Endodermal cell (in vitro differentiated cells): ENCODE results near the gene DSE. TPM values are rescaled to one million over a fixed set of nuclear protein-coding genes. Genes with fewer than 3 reads are reported as not detected.
A peak's percentile ranks its signal among the peaks of the same experiment; 100 is the strongest.
"Not testable (repeated sequence)": the region's sequence is repeated elsewhere in the genome, so short reads cannot be mapped to it uniquely, and the experiment has no call there.

Experiments
- DNase-seq: peaks from one replicate; pipeline ENCODE4 v3.0.0-alpha.2; 2017
- H3K27ac ChIP-seq: 2 replicates; pipeline ENCODE4 v1.5.1; 2013; ENCODE audit warnings: mild to moderate bottlenecking, low read depth, low read length, moderate library complexity
- H3K27me3 ChIP-seq: 2 replicates; pipeline ENCODE4 v1.6.1; 2013; ENCODE audit warnings: mild to moderate bottlenecking, low read length, moderate library complexity; ENCODE audit not compliant: insufficient read depth, control insufficient read depth, poor library complexity, severe bottlenecking
- H3K36me3 ChIP-seq: 2 replicates; pipeline ENCODE4 v1.7.0; 2013; ENCODE audit warnings: mild to moderate bottlenecking, low read length, moderate library complexity; ENCODE audit not compliant: control insufficient read depth, insufficient read depth
- H3K4me1 ChIP-seq: one replicate; pipeline ENCODE4 v1.7.0; 2013; ENCODE audit warnings: low read length; ENCODE audit not compliant: control insufficient read depth, insufficient read depth
- H3K4me3 ChIP-seq: 2 replicates; pipeline ENCODE4 v1.5.1; 2013; ENCODE audit warnings: mild to moderate bottlenecking, low read length, moderate library complexity
- H3K9ac ChIP-seq: 2 replicates; pipeline ENCODE4 v1.6.1; 2013; ENCODE audit warnings: mild to moderate bottlenecking, low read length, moderate library complexity; ENCODE audit not compliant: poor library complexity, severe bottlenecking; ENCODE audit errors: extremely low read depth
- H3K9me3 ChIP-seq: 2 replicates; pipeline ENCODE4 v1.6.1; 2013; ENCODE audit warnings: mild to moderate bottlenecking, low read length, moderate library complexity; ENCODE audit not compliant: control insufficient read depth
- H3K27ac Mint-ChIP-seq: 2 replicates; pipeline ENCODE4 v1.8.0; 2020; ENCODE audit warnings: mixed read lengths
- H3K27me3 Mint-ChIP-seq: 2 replicates; pipeline ENCODE4 v1.8.0; 2021; ENCODE audit warnings: mild to moderate bottlenecking, mixed read lengths; ENCODE audit not compliant: insufficient read depth
- H3K36me3 Mint-ChIP-seq: 2 replicates; pipeline ENCODE4 v1.8.0; 2020; ENCODE audit warnings: low read depth, mixed read lengths
- H3K4me1 Mint-ChIP-seq: 2 replicates; pipeline ENCODE4 v1.8.0; 2020; ENCODE audit warnings: mixed read lengths
- H3K4me3 Mint-ChIP-seq: 2 replicates; pipeline ENCODE4 v1.8.0; 2020; ENCODE audit warnings: mild to moderate bottlenecking, moderate library complexity, mixed read lengths
- H3K9me3 Mint-ChIP-seq: 2 replicates; pipeline ENCODE4 v1.8.0; 2020; ENCODE audit warnings: mild to moderate bottlenecking, mixed read lengths
- WGBS, 2 experiments: methylation state at CpG; one replicate each; pipeline versions ENCODE4 v1.1.5 to v1.1.7; 2013; ENCODE audit warnings: missing lambda C conversion rate in 2 of 2, mixed read lengths in 1 of 2; ENCODE audit not compliant: insufficient coverage in 1 of 2, insufficient read length in 1 of 2; 5-methylcytosine and 5-hydroxymethylcytosine counted together
- long read RNA-seq, 4 experiments: library from polyadenylated mRNA in 2 of 4; library from RNA in 1 of 4; library from capped mRNA in 1 of 4; stranded (forward) in 3 of 4; unstranded in 1 of 4; transcript quantifications; one replicate each; pipeline ENCODE4 v2.0.0, GENCODE V29; 2020 to 2021; ENCODE audit warnings: inconsistent platforms in 1 of 4
- polyA plus RNA-seq, 2 experiments: library from polyadenylated mRNA; stranded (reverse); fragments of 50-300 nt; gene quantifications; one replicate each; pipeline ENCODE4 v1.2.3, GENCODE V29; 2013
- total RNA-seq, 2 donors: library from RNA; stranded (reverse); fragmentation: NEBNext Ultra II Directional in 1 of 2; extraction: Animal tissue kit (Norgen Biotek cat#: 25700) in 1 of 2; gene quantifications; 2 replicates in 1 of 2; 3 replicates in 1 of 2; pipeline ENCODE4 v1.2.1, GENCODE V29; 2021
- TF ChIP-seq, protein P1 (sequence below): fragments of 200-600 bp; sonication (generic); conservative IDR thresholded peaks from 2 replicates; pipeline ENCODE4 v1.5.0; 2021; ENCODE audit warnings: antibody characterized with exemption, mild to moderate bottlenecking

DSE gene
- total RNA-seq: 10 to 100 TPM; 42.3 to 44.3 TPM
- polyA plus RNA-seq (2013, experiment 1 of 2): 18.9 TPM
- 17.5 TPM for polyA plus RNA-seq (2013, experiment 2 of 2)
- long read RNA-seq, experiment 1, full-length matches to known transcripts: 8 of 13 reads
- long read RNA-seq, experiment 1, partial matches to known transcripts: 4 of 13 reads
- long read RNA-seq, experiment 1, other reads (novel, unspliced or antisense): 1 of 13 reads
- long read RNA-seq, experiment 2, full-length matches to known transcripts: 29 of 59 reads
- long read RNA-seq, experiment 2, partial matches to known transcripts: 15 of 59 reads
- long read RNA-seq, experiment 2, other reads (novel, unspliced or antisense): 15 of 59 reads
- long read RNA-seq, experiment 3, full-length matches to known transcripts: 13 of 47 reads
- long read RNA-seq, experiment 3, partial matches to known transcripts: 6 of 47 reads
- long read RNA-seq, experiment 3, other reads (novel, unspliced or antisense): 28 of 47 reads
- long read RNA-seq, experiment 4, full-length matches to known transcripts: 3 of 4 reads
- long read RNA-seq, experiment 4, partial matches to known transcripts: 0 of 4 reads
- long read RNA-seq, experiment 4, other reads (novel, unspliced or antisense): 1 of 4 reads

DNA sequence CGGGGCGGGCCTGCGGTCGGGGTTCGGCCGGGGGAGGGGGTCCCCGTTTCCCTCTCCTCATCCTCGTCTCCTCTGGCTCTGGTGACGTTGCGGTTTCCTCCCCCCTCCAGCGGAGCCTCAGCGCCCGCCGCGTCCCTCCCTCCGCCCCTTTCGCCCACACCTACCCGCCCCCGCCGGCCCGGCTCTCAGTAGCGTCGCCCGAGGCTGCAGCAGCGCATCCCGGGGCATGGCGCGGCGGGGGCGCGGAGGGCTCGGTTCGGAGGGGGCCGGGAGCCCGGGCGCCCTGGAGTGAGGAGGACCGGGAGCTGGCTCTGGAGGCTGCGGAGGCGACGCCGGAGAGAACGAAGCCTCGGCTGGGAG, at the start of gene DSE:
TSS of gene DSE (plus strand) at position 188 of the 360 bp plus-strand sequence. CDS start 28,304 bp downstream, outside the sequence.
- H3K27ac Mint-ChIP-seq: peak within 1 kb of the TSS; percentile 96
- Histone ChIP-seq H3K9me3 (no peaks in the 10 kb centered on the region), H3K36me3 (no peaks in the 10 kb centered on the region), H3K27ac (peak within 1 kb of the TSS; percentile 59), H3K9ac (peak within 1 kb of the TSS; percentile 74), H3K27me3 (no peaks in the 10 kb centered on the region), H3K4me3 (peak within 1 kb of the TSS; percentile 83), H3K4me1 (no peaks in the 10 kb centered on the region)
- no peaks in the 10 kb centered on the region for H3K27me3 Mint-ChIP-seq
- H3K36me3 Mint-ChIP-seq: peaks cover 3% of the 10 kb centered on the region
- DNase-seq: peak; percentile 91
- 0% methylated on average over 4 to 43 of the region's 43 CpGs for WGBS, 2 experiments
- H3K9me3 Mint-ChIP-seq: no peaks in the 10 kb centered on the region
- TF ChIP-seq, protein P1, sequence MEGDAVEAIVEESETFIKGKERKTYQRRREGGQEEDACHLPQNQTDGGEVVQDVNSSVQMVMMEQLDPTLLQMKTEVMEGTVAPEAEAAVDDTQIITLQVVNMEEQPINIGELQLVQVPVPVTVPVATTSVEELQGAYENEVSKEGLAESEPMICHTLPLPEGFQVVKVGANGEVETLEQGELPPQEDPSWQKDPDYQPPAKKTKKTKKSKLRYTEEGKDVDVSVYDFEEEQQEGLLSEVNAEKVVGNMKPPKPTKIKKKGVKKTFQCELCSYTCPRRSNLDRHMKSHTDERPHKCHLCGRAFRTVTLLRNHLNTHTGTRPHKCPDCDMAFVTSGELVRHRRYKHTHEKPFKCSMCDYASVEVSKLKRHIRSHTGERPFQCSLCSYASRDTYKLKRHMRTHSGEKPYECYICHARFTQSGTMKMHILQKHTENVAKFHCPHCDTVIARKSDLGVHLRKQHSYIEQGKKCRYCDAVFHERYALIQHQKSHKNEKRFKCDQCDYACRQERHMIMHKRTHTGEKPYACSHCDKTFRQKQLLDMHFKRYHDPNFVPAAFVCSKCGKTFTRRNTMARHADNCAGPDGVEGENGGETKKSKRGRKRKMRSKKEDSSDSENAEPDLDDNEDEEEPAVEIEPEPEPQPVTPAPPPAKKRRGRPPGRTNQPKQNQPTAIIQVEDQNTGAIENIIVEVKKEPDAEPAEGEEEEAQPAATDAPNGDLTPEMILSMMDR: no peak
- H3K4me1 Mint-ChIP-seq: peaks cover 8% of the 10 kb centered on the region
- peak within 1 kb of the TSS; percentile 82 for H3K4me3 Mint-ChIP-seq

DNA sequence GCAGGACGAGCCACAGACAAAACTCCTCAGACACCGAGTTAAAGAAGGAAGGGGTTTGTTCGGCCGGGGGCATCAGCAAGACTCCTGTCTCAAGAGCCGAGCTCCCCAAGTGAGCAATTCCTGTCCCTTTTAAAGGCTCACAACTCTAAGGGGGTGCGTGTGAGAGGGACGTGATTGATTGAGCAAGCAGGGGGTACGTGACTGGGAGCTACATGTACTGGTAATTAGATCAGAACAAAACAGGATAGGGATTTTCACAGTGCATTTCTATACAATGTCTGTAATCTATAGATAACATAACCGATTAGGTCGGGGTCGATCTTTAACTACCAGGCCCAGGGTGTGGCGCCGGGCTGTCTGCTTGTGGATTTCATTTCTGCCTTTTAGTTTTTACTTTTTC, 48.8 kb upstream of the DSE start:
- not testable (repeated sequence) for H3K4me1 ChIP-seq, DNase-seq, H3K27me3 ChIP-seq, H3K4me3 Mint-ChIP-seq, H3K36me3 Mint-ChIP-seq, H3K36me3 ChIP-seq, H3K4me3 ChIP-seq, H3K9me3 ChIP-seq, H3K9ac ChIP-seq, H3K27me3 Mint-ChIP-seq, H3K27ac ChIP-seq
- H3K27ac Mint-ChIP-seq: peak overlapping the region; percentile 80
- H3K4me1 Mint-ChIP-seq: peaks cover 43% of the 10 kb centered on the region
- H3K9me3 Mint-ChIP-seq: peaks cover 18% of the 10 kb centered on the region
- 93% methylated on average over 8 to 13 of the region's 13 CpGs for WGBS, 2 experiments

DNA sequence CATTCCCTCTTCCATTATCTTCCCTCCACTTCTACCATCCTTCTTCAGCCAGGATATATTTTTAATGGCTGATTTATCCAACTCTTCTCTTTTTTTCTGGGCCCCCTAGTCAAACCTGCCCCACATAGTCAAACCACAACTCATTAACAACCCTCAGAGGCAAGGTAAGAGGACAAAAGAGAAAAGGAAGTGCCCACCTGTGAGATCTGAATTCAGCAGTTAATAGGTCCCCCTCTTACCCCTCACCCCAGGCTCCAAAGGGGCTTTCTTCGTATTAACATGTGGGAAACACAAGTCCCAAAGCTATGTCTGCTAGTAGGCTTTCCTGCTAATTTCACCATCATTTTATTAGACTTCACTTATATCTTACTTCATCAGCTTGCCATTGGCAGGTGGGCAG, 46.9 kb upstream of the DSE start:
- no peak overlapping the region for H3K9ac ChIP-seq
- Mint-ChIP-seq H3K4me1 (peaks cover 58% of the 10 kb centered on the region), H3K27me3 (no peaks in the 10 kb centered on the region), H3K36me3 (peaks cover 9% of the 10 kb centered on the region), H3K27ac (peak overlapping the region; percentile 71), H3K9me3 (peaks cover 18% of the 10 kb centered on the region), H3K4me3 (no peak overlapping the region)
- 43 to 45% methylated on average over 1 of the region's 1 CpG for WGBS, 2 experiments
- H3K27ac ChIP-seq: no peak overlapping the region
- TF ChIP-seq, protein P1: no peak
- no peak overlapping the region for H3K4me3 ChIP-seq
- H3K27me3 ChIP-seq: no peaks in the 10 kb centered on the region
- DNase-seq: peak; percentile 66
- H3K9me3 ChIP-seq: peaks cover 4% of the 10 kb centered on the region
- H3K36me3 ChIP-seq: no peaks in the 10 kb centered on the region
- H3K4me1 ChIP-seq: peaks cover 7% of the 10 kb centered on the region

DNA sequence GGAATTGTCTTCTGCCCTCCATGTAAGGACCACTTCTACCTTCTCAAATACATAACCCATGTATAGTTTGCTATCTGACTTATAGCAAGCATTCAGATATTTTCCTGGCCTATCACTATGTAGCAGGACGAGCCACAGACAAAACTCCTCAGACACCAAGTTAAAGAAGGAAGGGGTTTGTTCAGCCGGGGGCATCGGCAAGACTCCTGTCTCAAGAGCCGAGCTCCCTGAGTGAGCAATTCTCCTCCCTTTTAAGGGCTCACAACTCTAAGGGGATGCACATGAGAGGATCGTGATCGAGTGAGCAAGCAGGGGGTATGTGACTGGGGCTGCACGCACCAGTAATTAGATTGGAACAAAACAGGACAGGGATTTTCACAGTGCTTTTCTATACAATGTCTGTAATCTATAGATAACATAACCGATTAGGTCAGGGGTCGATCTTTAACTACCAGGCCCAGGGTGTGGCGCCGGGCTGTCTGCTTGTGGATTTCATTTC, 45.1 kb upstream of the DSE start:
- H3K4me1 Mint-ChIP-seq: peaks cover 58% of the 10 kb centered on the region
- not testable (repeated sequence) for H3K36me3 ChIP-seq, H3K9ac ChIP-seq, H3K4me3 ChIP-seq, H3K27ac ChIP-seq, H3K4me3 Mint-ChIP-seq, H3K27me3 ChIP-seq, H3K36me3 Mint-ChIP-seq, H3K4me1 ChIP-seq, H3K27ac Mint-ChIP-seq, H3K9me3 ChIP-seq, H3K27me3 Mint-ChIP-seq
- DNase-seq: peak; percentile 45
- WGBS, 2 experiments: 85 to 96% methylated on average over 4 to 7 of the region's 11 CpGs
- H3K9me3 Mint-ChIP-seq: peaks cover 14% of the 10 kb centered on the region
